H9 (cell line): ENCODE data around the gene ANGPTL5. TPM values are rescaled to one million over a fixed set of nuclear protein-coding genes. Genes with fewer than 3 reads are reported as not detected.
A peak's percentile ranks its signal among the peaks of the same experiment; 100 is the strongest.

ENCODE experiments used
- DNase-seq: peaks from one replicate; pipeline ENCODE4 v3.0.0-alpha.2; 2017
- H2AFZ ChIP-seq: one replicate; pipeline ENCODE4 v1.6.1; 2013; ENCODE audit warnings: mild to moderate bottlenecking, low read length, control low read depth, moderate library complexity
- H2AK5ac ChIP-seq: 2 replicates; pipeline ENCODE4 v1.6.1; 2013; ENCODE audit warnings: low read length, control low read depth, mixed read lengths; ENCODE audit not compliant: insufficient read length
- H2BK120ac ChIP-seq: one replicate; pipeline ENCODE4 v1.6.1; 2013; ENCODE audit warnings: low read depth, mild to moderate bottlenecking, low read length, control low read depth, inconsistent platforms; ENCODE audit not compliant: poor library complexity, severe bottlenecking
- H2BK12ac ChIP-seq: 2 replicates; pipeline ENCODE4 v1.6.1; 2013; ENCODE audit warnings: low read length, control low read depth, mixed read lengths, low read depth; ENCODE audit not compliant: insufficient read length
- H2BK15ac ChIP-seq: 2 replicates; pipeline ENCODE4 v1.6.1; 2013; ENCODE audit warnings: low read depth, low read length, control low read depth
- H2BK20ac ChIP-seq: one replicate; pipeline ENCODE4 v1.6.1; 2013; ENCODE audit warnings: low read depth, mild to moderate bottlenecking, low read length, control low read depth, inconsistent platforms; ENCODE audit not compliant: poor library complexity, severe bottlenecking
- H2BK5ac ChIP-seq: 2 replicates; pipeline ENCODE4 v1.6.1; 2013; ENCODE audit warnings: low read length, control low read depth, mixed read lengths; ENCODE audit not compliant: insufficient read length
- H3K14ac ChIP-seq: 2 replicates; pipeline ENCODE4 v1.6.1; 2013; ENCODE audit warnings: low read length, control low read depth; ENCODE audit not compliant: insufficient read depth
- H3K18ac ChIP-seq: 2 replicates; pipeline ENCODE4 v1.6.1; 2013; ENCODE audit warnings: low read depth, mild to moderate bottlenecking, mixed read lengths, low read length, control low read depth; ENCODE audit not compliant: insufficient read length
- H3K23ac ChIP-seq: 2 replicates; pipeline ENCODE4 v1.6.1; 2013; ENCODE audit warnings: low read length, control low read depth, mixed read lengths, low read depth; ENCODE audit not compliant: insufficient read length
- H3K23me2 ChIP-seq: 2 replicates; pipeline ENCODE4 v1.6.1; 2013; ENCODE audit warnings: low read depth, mild to moderate bottlenecking, mixed read lengths, low read length, control low read depth; ENCODE audit not compliant: insufficient read length, poor library complexity, severe bottlenecking
- H3K27ac ChIP-seq: 2 replicates; pipeline ENCODE4 v1.5.1; 2013; ENCODE audit warnings: low read length, control low read depth, mixed read lengths, low read depth; ENCODE audit not compliant: insufficient read length
- H3K27me3 ChIP-seq: 2 replicates; pipeline ENCODE4 v1.6.1; 2013; ENCODE audit warnings: low read length, control low read depth, inconsistent platforms; ENCODE audit not compliant: insufficient read depth
- H3K4ac ChIP-seq: 2 replicates; pipeline ENCODE4 v1.6.1; 2013; ENCODE audit warnings: low read depth, mild to moderate bottlenecking, control low read depth, inconsistent platforms, low read length, moderate library complexity
- H3K4me1 ChIP-seq: 2 replicates; pipeline ENCODE4 v1.6.1; 2013; ENCODE audit warnings: low read length, control low read depth, inconsistent platforms; ENCODE audit not compliant: insufficient read depth
- H3K4me2 ChIP-seq: 2 replicates; pipeline ENCODE4 v1.6.1; 2013; ENCODE audit warnings: low read length, control low read depth, mixed read lengths; ENCODE audit not compliant: insufficient read length, insufficient read depth
- H3K56ac ChIP-seq: 2 replicates; pipeline ENCODE4 v1.6.1; 2013; ENCODE audit warnings: low read depth, mild to moderate bottlenecking, mixed read lengths, low read length, control low read depth; ENCODE audit not compliant: insufficient read length
- H3K79me1 ChIP-seq: 2 replicates; pipeline ENCODE4 v1.6.1; 2013; ENCODE audit warnings: low read depth, mild to moderate bottlenecking, moderate library complexity, low read length, control low read depth, inconsistent platforms; ENCODE audit not compliant: insufficient read depth, poor library complexity, severe bottlenecking
- H3K79me2 ChIP-seq: 2 replicates; pipeline ENCODE4 v1.6.1; 2013; ENCODE audit warnings: low read length, control low read depth, inconsistent platforms; ENCODE audit not compliant: insufficient read depth
- H3K9ac ChIP-seq: 2 replicates; pipeline ENCODE4 v1.6.1; 2013; ENCODE audit warnings: low read length, control low read depth, mixed read lengths; ENCODE audit not compliant: insufficient read length; ENCODE audit errors: extremely low read depth
- H3K9me3 ChIP-seq: one replicate; pipeline ENCODE4 v1.6.1; 2013; ENCODE audit warnings: low read depth, low read length, inconsistent platforms; ENCODE audit not compliant: control insufficient read depth
- H3T11ph ChIP-seq: one replicate; pipeline ENCODE4 v1.6.1; 2013; ENCODE audit warnings: mild to moderate bottlenecking, low read length, control low read depth, inconsistent platforms
- H4K20me1 ChIP-seq: one replicate; pipeline ENCODE4 v1.6.1; 2013; ENCODE audit not compliant: control insufficient read depth, insufficient read length, insufficient read depth
- H4K5ac ChIP-seq: 2 replicates; pipeline ENCODE4 v1.6.1; 2013; ENCODE audit warnings: low read depth, mild to moderate bottlenecking, mixed read lengths, low read length, control low read depth; ENCODE audit not compliant: insufficient read length
- H4K8ac ChIP-seq: replicated peaks from 2 replicates; pipeline ENCODE4 v1.6.1; 2013; ENCODE audit warnings: low read length, control low read depth, mixed read lengths, low read depth; ENCODE audit not compliant: insufficient read length
- H4K91ac ChIP-seq: 2 replicates; pipeline ENCODE4 v1.6.1; 2013; ENCODE audit warnings: low read depth, mild to moderate bottlenecking, moderate library complexity, mixed read lengths, low read length, control low read depth; ENCODE audit not compliant: insufficient read length
- H3K27ac Mint-ChIP-seq, 3 experiments: 2 replicates in 2 of 3; 3 replicates in 1 of 3; pipeline ENCODE4 v1.8.0; 2020 to 2021; ENCODE audit warnings: mixed read lengths in 3 of 3, mild to moderate bottlenecking in 1 of 3, moderate library complexity in 1 of 3
- H3K27me3 Mint-ChIP-seq: 2 replicates; pipeline ENCODE4 v1.8.0; 2021; ENCODE audit warnings: low read depth, mild to moderate bottlenecking, moderate library complexity, mixed read lengths
- H3K36me3 Mint-ChIP-seq, 3 experiments: 2 replicates in 2 of 3; 3 replicates in 1 of 3; pipeline ENCODE4 v1.8.0; 2020 to 2021; ENCODE audit warnings: low read depth in 3 of 3, mixed read lengths in 3 of 3; ENCODE audit not compliant: insufficient read depth in 1 of 3
- H3K4me1 Mint-ChIP-seq, 2 experiments: 2 replicates each; pipeline ENCODE4 v1.8.0; 2020; ENCODE audit warnings: mixed read lengths in 2 of 2
- H3K4me3 Mint-ChIP-seq, 2 experiments: 2 replicates in 1 of 2; 3 replicates in 1 of 2; pipeline ENCODE4 v1.8.0; 2020 to 2021; ENCODE audit warnings: mild to moderate bottlenecking in 2 of 2, mixed read lengths in 2 of 2, moderate library complexity in 1 of 2
- H3K9me3 Mint-ChIP-seq, 2 experiments: 2 replicates in 1 of 2; 3 replicates in 1 of 2; pipeline ENCODE4 v1.8.0; 2020; ENCODE audit warnings: mild to moderate bottlenecking in 2 of 2, mixed read lengths in 2 of 2, moderate library complexity in 1 of 2
- CTCF ChIP-seq: fragments of 200-600 bp; sonication (generic); conservative IDR thresholded peaks from 3 replicates; pipeline ENCODE4 v1.8.0; 2021; ENCODE audit warnings: antibody characterized with exemption, mild to moderate bottlenecking
- WGBS: extraction: QIAGEN DNeasy Blood & Tissue Kit; methylation state at CpG from one replicate; pipeline ENCODE4 v1.1.7; 2013; ENCODE audit warnings: missing lambda C conversion rate, low lambda C conversion rate, mixed read lengths; ENCODE audit not compliant: insufficient read length; ENCODE audit errors: extremely low coverage; 5-methylcytosine and 5-hydroxymethylcytosine counted together
- total RNA-seq: library from RNA; stranded (reverse); gene quantifications from 2 replicates; pipeline ENCODE4 v1.2.1, GENCODE V29; 2021

The ANGPTL5 gene
- total RNA-seq, 1 experiment from 2014 or later, result not detected

GRCh38 chr11:101915791-101916291 lies 481 bp downstream of the ANGPTL5 start:
- no peak overlapping the region for H4K8ac ChIP-seq
- peaks cover 3% of the 10 kb centered on the region; the same call in 1 of the 2 replicates for H3K4me1 ChIP-seq
- H3K14ac ChIP-seq, result no peak overlapping the region
- H2BK5ac ChIP-seq, result no peak overlapping the region
- H3K23ac ChIP-seq, result no peak overlapping the region
- no peak overlapping the region for H2AK5ac ChIP-seq
- H3K18ac ChIP-seq, result no peak overlapping the region
- H2BK12ac ChIP-seq, result no peak overlapping the region
- no peak for DNase-seq
- H3K27ac ChIP-seq, result no peak overlapping the region
- H3K23me2 ChIP-seq, result peaks cover 5% of the 10 kb centered on the region
- no peaks in the 10 kb centered on the region for H3K9me3 Mint-ChIP-seq
- H3K27me3 Mint-ChIP-seq, result no peaks in the 10 kb centered on the region
- H3K56ac ChIP-seq, result no peak overlapping the region
- no peaks in the 10 kb centered on the region for H3K9me3 ChIP-seq
- no peaks in the 10 kb centered on the region for H3K27me3 ChIP-seq
- no peaks in the 10 kb centered on the region for H3K79me2 ChIP-seq
- no peak overlapping the region for H3T11ph ChIP-seq
- no peaks in the 10 kb centered on the region for H4K20me1 ChIP-seq
- H2AFZ ChIP-seq, result peak overlapping the region; percentile 59
- WGBS, result no CpG with 5 or more reads among the region's 4 CpGs
- no peak for TF ChIP-seq CTCF
- H2BK15ac ChIP-seq, result no peak overlapping the region
- H3K27ac Mint-ChIP-seq, result no peak overlapping the region; a peak in 1 of 7 replicates
- H3K79me1 ChIP-seq, result no peaks in the 10 kb centered on the region
- H2BK120ac ChIP-seq, result no peak overlapping the region
- no peak overlapping the region for H4K5ac ChIP-seq
- H3K36me3 Mint-ChIP-seq, result no peaks in the 10 kb centered on the region
- no peak overlapping the region for H4K91ac ChIP-seq
- H3K4me1 Mint-ChIP-seq, result peaks cover 17 to 26% of the 10 kb centered on the region in 2 experiments
- H2BK20ac ChIP-seq, result no peak overlapping the region
- no peak overlapping the region for H3K4ac ChIP-seq
- H3K4me2 ChIP-seq, result peak overlapping the region; percentile 69
- peak overlapping the region; percentile 78 to 92 for H3K4me3 Mint-ChIP-seq
- no peak overlapping the region for H3K9ac ChIP-seq
